Gastrocnemius medialis (tissue), 4 donors: ENCODE measurements around the gene MEIS3.

Source experiments
- POLR2A ChIP-seq, 2 donors: fragments of 450-650 bp; IDR thresholded peaks; one replicate each; pipeline ENCODE4 v1.6.1; 2017; ENCODE audit warnings: antibody characterized with exemption in 2 of 2, mild to moderate bottlenecking in 2 of 2, moderate library complexity in 2 of 2
- TF ChIP-seq, protein P1 (sequence below), 5 experiments: fragments of 450-650 bp in 3 of 5; fragments of 200-600 bp in 2 of 5; sonication (generic) in 2 of 5; IDR thresholded peaks in 4 of 5; conservative IDR thresholded peaks in 1 of 5; 1 replicate in 4 of 5; 2 replicates in 1 of 5; pipeline ENCODE4 v1.5.1; 2016 to 2019; ENCODE audit warnings: antibody characterized with exemption in 5 of 5, mild to moderate bottlenecking in 3 of 5, moderate library complexity in 3 of 5

DNA sequence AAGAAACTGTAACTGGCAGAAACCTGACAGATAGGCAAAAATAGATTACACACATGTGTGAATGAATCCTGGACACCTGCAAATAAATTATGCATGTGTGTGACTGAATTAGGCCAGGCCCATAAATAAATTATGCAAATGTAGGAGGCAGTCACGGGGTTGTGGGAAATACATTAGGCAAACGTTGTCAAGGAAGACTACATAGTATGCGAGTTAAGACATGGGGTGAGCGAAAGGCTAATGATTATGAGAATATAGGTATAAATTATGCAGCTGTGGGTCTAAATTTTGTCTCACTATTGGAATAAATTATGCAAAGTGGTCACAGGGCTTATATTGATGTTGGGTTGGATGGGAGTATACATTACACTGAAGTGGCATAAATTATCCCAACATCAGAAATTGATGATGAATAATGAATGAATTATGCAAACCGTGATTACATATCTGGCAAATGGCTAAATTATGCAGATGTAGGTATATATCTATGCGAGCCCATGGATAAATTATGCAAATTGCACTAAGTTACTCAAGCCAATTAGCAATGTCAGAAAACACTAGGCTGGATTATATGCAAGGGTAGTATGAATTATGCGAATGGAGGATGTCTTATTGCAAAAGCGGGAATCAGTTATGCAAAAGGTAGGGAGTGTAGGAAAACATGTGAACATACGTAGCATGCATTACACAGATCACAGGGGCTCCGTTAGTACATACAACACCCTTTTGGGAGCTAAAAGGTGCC is 45.5 kb upstream of the MEIS3 start:
- TF ChIP-seq POLR2A (IDR thresholded peaks at IDR 0.05), result no peak
- TF ChIP-seq, protein P1, sequence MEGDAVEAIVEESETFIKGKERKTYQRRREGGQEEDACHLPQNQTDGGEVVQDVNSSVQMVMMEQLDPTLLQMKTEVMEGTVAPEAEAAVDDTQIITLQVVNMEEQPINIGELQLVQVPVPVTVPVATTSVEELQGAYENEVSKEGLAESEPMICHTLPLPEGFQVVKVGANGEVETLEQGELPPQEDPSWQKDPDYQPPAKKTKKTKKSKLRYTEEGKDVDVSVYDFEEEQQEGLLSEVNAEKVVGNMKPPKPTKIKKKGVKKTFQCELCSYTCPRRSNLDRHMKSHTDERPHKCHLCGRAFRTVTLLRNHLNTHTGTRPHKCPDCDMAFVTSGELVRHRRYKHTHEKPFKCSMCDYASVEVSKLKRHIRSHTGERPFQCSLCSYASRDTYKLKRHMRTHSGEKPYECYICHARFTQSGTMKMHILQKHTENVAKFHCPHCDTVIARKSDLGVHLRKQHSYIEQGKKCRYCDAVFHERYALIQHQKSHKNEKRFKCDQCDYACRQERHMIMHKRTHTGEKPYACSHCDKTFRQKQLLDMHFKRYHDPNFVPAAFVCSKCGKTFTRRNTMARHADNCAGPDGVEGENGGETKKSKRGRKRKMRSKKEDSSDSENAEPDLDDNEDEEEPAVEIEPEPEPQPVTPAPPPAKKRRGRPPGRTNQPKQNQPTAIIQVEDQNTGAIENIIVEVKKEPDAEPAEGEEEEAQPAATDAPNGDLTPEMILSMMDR (IDR thresholded peaks at IDR 0.05 in 4 of 5, conservative IDR thresholded peaks at IDR 0.05 in 1 of 5), result no peak
